GM21390 (cell line): ENCODE results near the gene MYOM1.
A peak's percentile ranks its signal among the peaks of the same experiment; 100 is the strongest.

Experiments used
- ATAC-seq: cut with Tn5 transposase; IDR thresholded peaks from one replicate; pipeline ENCODE4 v1.9.1; 2021; ENCODE audit not compliant: unreplicated experiment

The MYOM1 gene

GRCh38 chr18:3153107-3153704 is 66.6 kb downstream of the MYOM1 start:
- ATAC-seq = peak; percentile 75

GRCh38 chr18:3152294-3152693 is 67.5 kb downstream of the MYOM1 start:
- ATAC-seq = no peak

GRCh38 chr18:3151399-3152264 is 68.1 kb downstream of the MYOM1 start:
- ATAC-seq = no peak

- ATAC-seq = no peak
These were observed 69.1 kb downstream of the MYOM1 start for GRCh38 chr18:3150688-3151087.

GRCh38 chr18:3150274-3150673 is 69.5 kb downstream of the MYOM1 start:
- ATAC-seq = no peak

GRCh38 chr18:3148930-3149535 is 70.7 kb downstream of the MYOM1 start:
- ATAC-seq = no peak

GRCh38 chr18:3147935-3148554 is 71.7 kb downstream of the MYOM1 start:
- no peak for ATAC-seq

- ATAC-seq = no peak
These were observed 78.7 kb downstream of the MYOM1 start for GRCh38 chr18:3140986-3141639.

- no peak for ATAC-seq
These were observed 79.4 kb downstream of the MYOM1 start for GRCh38 chr18:3140342-3140741.

- ATAC-seq = no peak
These were observed 80.4 kb downstream of the MYOM1 start for GRCh38 chr18:3139406-3139805.

GRCh38 chr18:3138274-3138975 is 81.3 kb downstream of the MYOM1 start:
- ATAC-seq = no peak

- no peak for ATAC-seq
These were observed 84.2 kb downstream of the MYOM1 start for GRCh38 chr18:3135536-3135935.

- no peak for ATAC-seq
These were observed 87.1 kb downstream of the MYOM1 start for GRCh38 chr18:3132700-3133099.

- ATAC-seq = no peak
These were observed 89.4 kb downstream of the MYOM1 start for GRCh38 chr18:3130344-3130743.

- ATAC-seq = peak; percentile 94
These were observed 90.5 kb downstream of the MYOM1 start for GRCh38 chr18:3129053-3129864.

- no peak for ATAC-seq
These were observed 93.2 kb downstream of the MYOM1 start for GRCh38 chr18:3126457-3127097.

- no peak for ATAC-seq
These were observed 94.9 kb downstream of the MYOM1 start for GRCh38 chr18:3124822-3125221.

GRCh38 chr18:3122851-3123250 is 96.9 kb downstream of the MYOM1 start:
- no peak for ATAC-seq

GRCh38 chr18:3121259-3121658 is 98.5 kb downstream of the MYOM1 start:
- no peak for ATAC-seq
